HepG2 (cell line): Measurements from ENCODE around the gene ING5. TPM values are rescaled to one million over a fixed set of nuclear protein-coding genes. Genes with fewer than 3 reads are reported as not detected.

Experiments
- CHD2 ChIP-seq: IDR thresholded peaks from 2 replicates; pipeline ENCODE4 v1.6.1; 2011; ENCODE audit warnings: low read depth, low read length, improper control_type of control experiment
- ESRRA ChIP-seq: sonication (generic); formaldehyde crosslinking; IDR thresholded peaks from 2 replicates; pipeline ENCODE4 v1.5.1; 2020; ENCODE audit warnings: mild to moderate bottlenecking, low read depth, missing genetic modification reagents
- FLYWCH1 ChIP-seq: sonication (generic); formaldehyde crosslinking; IDR thresholded peaks from 2 replicates; pipeline ENCODE4 v1.8.1; 2023; ENCODE audit warnings: mild to moderate bottlenecking, missing genetic modification reagents
- HDAC1 ChIP-seq: sonication (generic); formaldehyde crosslinking; IDR thresholded peaks from 2 replicates; pipeline ENCODE4 v1.5.1; 2020; ENCODE audit warnings: mild to moderate bottlenecking, missing genetic modification reagents
- HMG20B ChIP-seq: conservative IDR thresholded peaks from 2 replicates; pipeline ENCODE4 v1.6.1; 2016; ENCODE audit warnings: missing genetic modification reagents, missing compliant biosample characterization
- NCOA1 ChIP-seq: sonication (generic); formaldehyde crosslinking; IDR thresholded peaks from 2 replicates; pipeline ENCODE4 v1.9.0; 2021; ENCODE audit warnings: missing genetic modification reagents
- SETDB1 ChIP-seq: sonication (generic); formaldehyde crosslinking; IDR thresholded peaks from 2 replicates; pipeline ENCODE4 v1.5.1; 2020; ENCODE audit warnings: missing genetic modification reagents, mild to moderate bottlenecking, borderline replicate concordance
- TEAD3 ChIP-seq: optimal IDR thresholded peaks from 2 replicates; pipeline ENCODE3; 2016; ENCODE audit warnings: borderline replicate concordance
- TSC22D2 ChIP-seq: sonication (generic); formaldehyde crosslinking; IDR thresholded peaks from 2 replicates; pipeline ENCODE4 v1.5.1; 2020; ENCODE audit warnings: missing genetic modification reagents, mild to moderate bottlenecking, borderline replicate concordance
- ZBTB7A ChIP-seq: sonication (generic); formaldehyde crosslinking; IDR thresholded peaks from 2 replicates; pipeline ENCODE4 v1.8.0; 2022; ENCODE audit warnings: mild to moderate bottlenecking, missing genetic modification reagents
- ZBTB8A ChIP-seq: sonication (generic); formaldehyde crosslinking; IDR thresholded peaks from 2 replicates; pipeline ENCODE4 v1.4.0; 2020; ENCODE audit warnings: mild to moderate bottlenecking, low read depth, missing genetic modification reagents, borderline replicate concordance
- ZNF501 ChIP-seq: sonication (generic); formaldehyde crosslinking; IDR thresholded peaks from 2 replicates; pipeline ENCODE4 v1.5.1; 2020; ENCODE audit warnings: mild to moderate bottlenecking, moderate library complexity, missing genetic modification reagents
- ZNF776 ChIP-seq: sonication (generic); formaldehyde crosslinking; IDR thresholded peaks from 2 replicates; pipeline ENCODE4 v1.4.0; 2020; ENCODE audit warnings: mild to moderate bottlenecking, missing genetic modification reagents
- ZNF777 ChIP-seq: sonication (generic); formaldehyde crosslinking; IDR thresholded peaks from 2 replicates; pipeline ENCODE4 v1.4.0; 2020; ENCODE audit warnings: missing genetic modification reagents
- polyA plus RNA-seq, 8 experiments: library from polyadenylated mRNA; depleted of rRNA in 3 of 8; stranded (reverse) in 7 of 8; unstranded in 1 of 8; fragments of >200 nt; fragmentation: Illumina TruSeq in 4 of 8; extraction: Trizol in 4 of 8; gene quantifications; 2 replicates each; pipeline versions ENCODE4 v1.2.1 to v1.2.3, GENCODE V29; 2011 to 2016; ENCODE audit warnings: low read depth in 4 of 8, missing spikeins in 1 of 8, mixed read lengths in 1 of 8; ENCODE audit not compliant: insufficient read depth in 1 of 8
- total RNA-seq, 5 experiments: library from RNA; depleted of rRNA; stranded (reverse); fragments of >200 nt; fragmentation: Illumina TruSeq; extraction: Trizol; gene quantifications; 2 replicates each; pipeline ENCODE4 v1.2.3, GENCODE V29; 2016; ENCODE audit warnings: low read depth in 1 of 5
- TF ChIP-seq, protein P1 (sequence below), 2 experiments: sonication (generic) in 1 of 2; formaldehyde crosslinking in 1 of 2; IDR thresholded peaks; 2 replicates each; pipeline versions ENCODE4 v1.6.1 to v1.9.0; 2014 to 2022; ENCODE audit warnings: antibody characterized with exemption in 1 of 2, borderline replicate concordance in 1 of 2, inconsistent platforms in 1 of 2, low read depth in 1 of 2, missing genetic modification reagents in 1 of 2
- TF ChIP-seq, protein P2 (sequence below): sonication (generic); formaldehyde crosslinking; IDR thresholded peaks from 2 replicates; pipeline ENCODE4 v1.4.0; 2020; ENCODE audit warnings: mild to moderate bottlenecking, missing genetic modification reagents, borderline replicate concordance
- TF ChIP-seq, protein P3 (sequence below): IDR thresholded peaks from 2 replicates; pipeline ENCODE4 v1.6.1; 2018; ENCODE audit warnings: missing genetic modification reagents

ING5 gene
- total and polyA plus RNA-seq, 2 of the 13 experiments (the other 11 are each of a cell fraction or from before 2014, with no cell fraction given), result 61.9 to 71.9 TPM

DNA sequence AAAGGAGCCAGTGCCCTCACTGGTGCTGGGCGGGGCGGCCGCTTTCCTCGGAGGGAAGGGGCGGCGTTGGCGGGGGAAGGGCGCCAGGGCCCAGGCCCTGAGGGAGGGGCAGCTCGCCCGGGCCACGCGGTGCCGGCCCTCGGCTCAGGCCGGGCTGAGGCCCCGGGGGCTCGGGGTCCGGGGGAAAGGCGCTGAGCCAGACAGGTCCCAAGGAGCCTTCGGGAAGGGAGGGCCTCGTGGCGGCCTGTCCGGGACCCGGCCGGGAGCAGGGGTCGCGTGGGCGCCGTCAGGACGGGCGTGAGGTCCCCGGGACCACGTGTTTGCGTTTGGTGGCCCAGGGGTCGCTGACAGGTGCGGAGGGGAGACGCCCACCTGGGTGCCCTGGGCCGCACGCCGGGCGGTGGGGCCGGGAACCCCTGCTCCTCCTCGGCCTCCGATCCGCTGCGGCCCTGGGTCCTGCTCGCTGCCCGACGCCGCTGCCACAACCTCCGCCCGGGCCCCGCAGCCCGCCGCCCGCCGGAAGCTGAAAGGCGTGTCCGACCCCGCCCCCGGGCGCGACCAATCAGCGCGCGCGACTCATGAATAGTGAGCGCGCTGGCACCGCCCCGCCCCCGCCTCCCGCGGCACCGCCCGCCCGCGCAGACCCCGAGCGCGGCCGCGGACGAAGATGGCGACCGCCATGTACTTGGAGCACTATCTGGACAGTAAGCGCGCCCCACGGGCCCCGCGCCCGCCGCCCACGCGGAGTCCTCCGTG lies at the start of gene ING5 (continued):
- TF ChIP-seq, protein P1, sequence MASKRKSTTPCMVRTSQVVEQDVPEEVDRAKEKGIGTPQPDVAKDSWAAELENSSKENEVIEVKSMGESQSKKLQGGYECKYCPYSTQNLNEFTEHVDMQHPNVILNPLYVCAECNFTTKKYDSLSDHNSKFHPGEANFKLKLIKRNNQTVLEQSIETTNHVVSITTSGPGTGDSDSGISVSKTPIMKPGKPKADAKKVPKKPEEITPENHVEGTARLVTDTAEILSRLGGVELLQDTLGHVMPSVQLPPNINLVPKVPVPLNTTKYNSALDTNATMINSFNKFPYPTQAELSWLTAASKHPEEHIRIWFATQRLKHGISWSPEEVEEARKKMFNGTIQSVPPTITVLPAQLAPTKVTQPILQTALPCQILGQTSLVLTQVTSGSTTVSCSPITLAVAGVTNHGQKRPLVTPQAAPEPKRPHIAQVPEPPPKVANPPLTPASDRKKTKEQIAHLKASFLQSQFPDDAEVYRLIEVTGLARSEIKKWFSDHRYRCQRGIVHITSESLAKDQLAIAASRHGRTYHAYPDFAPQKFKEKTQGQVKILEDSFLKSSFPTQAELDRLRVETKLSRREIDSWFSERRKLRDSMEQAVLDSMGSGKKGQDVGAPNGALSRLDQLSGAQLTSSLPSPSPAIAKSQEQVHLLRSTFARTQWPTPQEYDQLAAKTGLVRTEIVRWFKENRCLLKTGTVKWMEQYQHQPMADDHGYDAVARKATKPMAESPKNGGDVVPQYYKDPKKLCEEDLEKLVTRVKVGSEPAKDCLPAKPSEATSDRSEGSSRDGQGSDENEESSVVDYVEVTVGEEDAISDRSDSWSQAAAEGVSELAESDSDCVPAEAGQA (IDR thresholded peaks at IDR 0.05; ENCODE audit: low read depth), result no peak
- TF ChIP-seq, protein P1 (CRISPR knock-in tag; IDR thresholded peaks at IDR 0.05; ENCODE audit: borderline replicate concordance), result peak; percentile 90
- TF ChIP-seq ESRRA (no peak; the same call in 1 of the 2 replicates), FLYWCH1 (no peak), ZNF776 (CRISPR knock-in tag) (no peak), ZNF501 (peak; percentile 57; the same call in 1 of the 2 replicates), ZNF777 (CRISPR knock-in tag) (peak; percentile 86), ZBTB7A (CRISPR knock-in tag) (peak; percentile 75; the same call in 1 of the 2 replicates), TSC22D2 (CRISPR knock-in tag) (peak; percentile 76; the same call in 1 of the 2 replicates), CHD2 (peak; percentile 64), NCOA1 (CRISPR knock-in tag) (peak; percentile 88; the same call in 1 of the 2 replicates), HMG20B (no peak), HDAC1 (peak; percentile 88; the same call in 1 of the 2 replicates), SETDB1 (CRISPR knock-in tag) (no peak), TEAD3 (CRISPR knock-in tag) (peak; percentile 7), ZBTB8A (CRISPR knock-in tag) (peak; percentile 37; the same call in 1 of the 2 replicates)
- TF ChIP-seq, protein P2, sequence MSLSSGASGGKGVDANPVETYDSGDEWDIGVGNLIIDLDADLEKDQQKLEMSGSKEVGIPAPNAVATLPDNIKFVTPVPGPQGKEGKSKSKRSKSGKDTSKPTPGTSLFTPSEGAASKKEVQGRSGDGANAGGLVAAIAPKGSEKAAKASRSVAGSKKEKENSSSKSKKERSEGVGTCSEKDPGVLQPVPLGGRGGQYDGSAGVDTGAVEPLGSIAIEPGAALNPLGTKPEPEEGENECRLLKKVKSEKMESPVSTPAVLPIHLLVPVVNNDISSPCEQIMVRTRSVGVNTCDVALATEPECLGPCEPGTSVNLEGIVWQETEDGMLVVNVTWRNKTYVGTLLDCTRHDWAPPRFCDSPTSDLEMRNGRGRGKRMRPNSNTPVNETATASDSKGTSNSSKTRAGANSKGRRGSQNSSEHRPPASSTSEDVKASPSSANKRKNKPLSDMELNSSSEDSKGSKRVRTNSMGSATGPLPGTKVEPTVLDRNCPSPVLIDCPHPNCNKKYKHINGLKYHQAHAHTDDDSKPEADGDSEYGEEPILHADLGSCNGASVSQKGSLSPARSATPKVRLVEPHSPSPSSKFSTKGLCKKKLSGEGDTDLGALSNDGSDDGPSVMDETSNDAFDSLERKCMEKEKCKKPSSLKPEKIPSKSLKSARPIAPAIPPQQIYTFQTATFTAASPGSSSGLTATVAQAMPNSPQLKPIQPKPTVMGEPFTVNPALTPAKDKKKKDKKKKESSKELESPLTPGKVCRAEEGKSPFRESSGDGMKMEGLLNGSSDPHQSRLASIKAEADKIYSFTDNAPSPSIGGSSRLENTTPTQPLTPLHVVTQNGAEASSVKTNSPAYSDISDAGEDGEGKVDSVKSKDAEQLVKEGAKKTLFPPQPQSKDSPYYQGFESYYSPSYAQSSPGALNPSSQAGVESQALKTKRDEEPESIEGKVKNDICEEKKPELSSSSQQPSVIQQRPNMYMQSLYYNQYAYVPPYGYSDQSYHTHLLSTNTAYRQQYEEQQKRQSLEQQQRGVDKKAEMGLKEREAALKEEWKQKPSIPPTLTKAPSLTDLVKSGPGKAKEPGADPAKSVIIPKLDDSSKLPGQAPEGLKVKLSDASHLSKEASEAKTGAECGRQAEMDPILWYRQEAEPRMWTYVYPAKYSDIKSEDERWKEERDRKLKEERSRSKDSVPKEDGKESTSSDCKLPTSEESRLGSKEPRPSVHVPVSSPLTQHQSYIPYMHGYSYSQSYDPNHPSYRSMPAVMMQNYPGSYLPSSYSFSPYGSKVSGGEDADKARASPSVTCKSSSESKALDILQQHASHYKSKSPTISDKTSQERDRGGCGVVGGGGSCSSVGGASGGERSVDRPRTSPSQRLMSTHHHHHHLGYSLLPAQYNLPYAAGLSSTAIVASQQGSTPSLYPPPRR (CRISPR knock-in tag), result no peak
- TF ChIP-seq, protein P3, sequence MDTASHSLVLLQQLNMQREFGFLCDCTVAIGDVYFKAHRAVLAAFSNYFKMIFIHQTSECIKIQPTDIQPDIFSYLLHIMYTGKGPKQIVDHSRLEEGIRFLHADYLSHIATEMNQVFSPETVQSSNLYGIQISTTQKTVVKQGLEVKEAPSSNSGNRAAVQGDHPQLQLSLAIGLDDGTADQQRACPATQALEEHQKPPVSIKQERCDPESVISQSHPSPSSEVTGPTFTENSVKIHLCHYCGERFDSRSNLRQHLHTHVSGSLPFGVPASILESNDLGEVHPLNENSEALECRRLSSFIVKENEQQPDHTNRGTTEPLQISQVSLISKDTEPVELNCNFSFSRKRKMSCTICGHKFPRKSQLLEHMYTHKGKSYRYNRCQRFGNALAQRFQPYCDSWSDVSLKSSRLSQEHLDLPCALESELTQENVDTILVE (CRISPR knock-in tag), result 0 out of 2 replicates have a peak, but pooled peaks have one; percentile 23
